Right atrium auricular region (tissue), 2 donors: ENCODE measurements around the gene ADCY6. TPM values are rescaled to one million over a fixed set of nuclear protein-coding genes. Genes with fewer than 3 reads are reported as not detected.

ENCODE experiments used
- DNase-seq: peaks from one replicate; pipeline ENCODE4 v3.0.0-alpha.2; 2019; ENCODE audit warnings: low spot score
- H3K27ac ChIP-seq, 2 donors: fragments of 200-600 bp; sonication (generic); 1 replicate in 1 of 2; 2 replicates in 1 of 2; pipeline ENCODE4 v1.5.1; 2016 to 2019
- H3K27me3 ChIP-seq, 2 donors: fragments of 200-600 bp; sonication (generic); one replicate each; pipeline versions ENCODE4 v1.5.1 to v1.6.0; 2017 to 2019
- H3K36me3 ChIP-seq: fragments of 200-600 bp; sonication (generic); one replicate; pipeline ENCODE4 v1.5.1; 2016
- H3K4me1 ChIP-seq, 2 donors: fragments of 200-600 bp; sonication (generic); one replicate each; pipeline versions ENCODE4 v1.5.1 to v1.6.0; 2017 to 2019
- H3K4me3 ChIP-seq, 2 donors: fragments of 200-600 bp; sonication (generic); 1 replicate in 1 of 2; 2 replicates in 1 of 2; pipeline ENCODE4 v1.5.1; 2017 to 2019; ENCODE audit warnings: mild to moderate bottlenecking in 1 of 2, moderate library complexity in 1 of 2
- H3K9me3 ChIP-seq, 2 donors: fragments of 200-600 bp; sonication (generic); one replicate each; pipeline ENCODE4 v1.5.1; 2019
- CTCF ChIP-seq, 2 donors: fragments of 200-600 bp; sonication (generic); IDR thresholded peaks; one replicate each; pipeline ENCODE4 v1.5.1; 2019; ENCODE audit warnings: antibody characterized with exemption in 2 of 2
- total RNA-seq, 2 donors: library from RNA; depleted of rRNA; stranded (reverse); fragments of >200 nt; gene quantifications; one replicate each; pipeline ENCODE4 v1.1.0, GENCODE V29; 2016

Gene ADCY6
- total RNA-seq, 2 donors from 2014 or later, result 76.4 to 81.6 TPM

DNA sequence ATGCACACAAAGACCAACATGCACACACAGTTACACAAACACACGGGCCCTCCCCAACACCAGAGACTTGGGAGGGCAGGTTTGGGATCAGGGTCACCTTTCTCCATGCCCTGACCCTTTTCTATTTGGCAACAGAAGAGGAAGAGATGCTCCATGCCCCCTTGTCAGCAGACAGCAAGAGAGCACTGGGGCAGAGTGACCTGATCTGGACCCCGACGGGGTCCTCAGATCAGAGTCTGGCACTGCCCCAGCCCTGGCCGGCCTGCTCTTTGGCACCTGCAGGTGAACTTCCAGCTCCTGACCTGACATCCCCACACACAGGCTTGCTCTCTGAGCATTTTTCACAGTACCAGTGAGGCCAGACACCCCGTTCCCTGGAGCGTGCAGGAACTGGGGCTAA, 21.4 kb downstream of the ADCY6 start:
- peaks cover 61% of the 10 kb centered on the region for H3K36me3 ChIP-seq
- no peak for TF ChIP-seq CTCF (IDR thresholded peaks at IDR 0.05)
- no peak overlapping the region for H3K4me3 ChIP-seq
- peak overlapping the region; percentile 52 to 60 for H3K27ac ChIP-seq
- peaks cover 0 to 46% of the 10 kb centered on the region in 2 donors for H3K4me1 ChIP-seq
- H3K9me3 ChIP-seq, result no peaks in the 10 kb centered on the region
- H3K27me3 ChIP-seq, result no peaks in the 10 kb centered on the region
- no peak for DNase-seq

DNA sequence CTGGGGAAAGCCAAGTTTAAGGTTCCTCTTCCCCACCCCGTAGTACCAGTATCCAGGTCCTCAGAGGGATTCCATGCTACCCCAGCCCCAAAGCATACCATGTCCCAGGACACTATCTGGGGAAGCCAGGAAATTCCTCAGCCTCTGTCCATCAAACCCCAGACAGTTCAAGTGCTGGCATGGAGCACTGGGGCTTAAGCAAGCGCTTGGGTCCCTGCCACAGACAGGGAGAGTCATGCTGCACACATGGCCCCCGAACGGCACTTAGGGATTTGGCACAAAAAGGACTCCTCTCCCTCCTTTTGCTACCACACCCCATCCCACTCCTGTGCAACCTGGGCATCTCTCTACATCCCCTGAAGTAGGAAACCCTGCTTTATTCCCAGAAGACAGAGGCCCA, 21.8 kb downstream of the ADCY6 start:
- H3K4me1 ChIP-seq, result peaks cover 0 to 41% of the 10 kb centered on the region in 2 donors
- peaks cover 56% of the 10 kb centered on the region for H3K36me3 ChIP-seq
- no peaks in the 10 kb centered on the region for H3K27me3 ChIP-seq
- no peak for TF ChIP-seq CTCF (IDR thresholded peaks at IDR 0.05)
- H3K4me3 ChIP-seq, result no peak overlapping the region
- H3K27ac ChIP-seq, result peak overlapping the region; percentile 52 to 60
- H3K9me3 ChIP-seq, result no peaks in the 10 kb centered on the region
- DNase-seq, result peak; percentile 69

- Histone ChIP-seq H3K4me3 (no peak overlapping the region), H3K36me3 (peaks cover 44% of the 10 kb centered on the region), H3K27ac (peak overlapping the region; percentile 24 to 60), H3K27me3 (no peaks in the 10 kb centered on the region), H3K9me3 (no peaks in the 10 kb centered on the region), H3K4me1 (peaks cover 0 to 33% of the 10 kb centered on the region in 2 donors)
- no peak for TF ChIP-seq CTCF (IDR thresholded peaks at IDR 0.05)
- DNase-seq, result no peak
Observed at GRCh38 chr12:48765753-48766162, 23.1 kb downstream of the ADCY6 start.

DNA sequence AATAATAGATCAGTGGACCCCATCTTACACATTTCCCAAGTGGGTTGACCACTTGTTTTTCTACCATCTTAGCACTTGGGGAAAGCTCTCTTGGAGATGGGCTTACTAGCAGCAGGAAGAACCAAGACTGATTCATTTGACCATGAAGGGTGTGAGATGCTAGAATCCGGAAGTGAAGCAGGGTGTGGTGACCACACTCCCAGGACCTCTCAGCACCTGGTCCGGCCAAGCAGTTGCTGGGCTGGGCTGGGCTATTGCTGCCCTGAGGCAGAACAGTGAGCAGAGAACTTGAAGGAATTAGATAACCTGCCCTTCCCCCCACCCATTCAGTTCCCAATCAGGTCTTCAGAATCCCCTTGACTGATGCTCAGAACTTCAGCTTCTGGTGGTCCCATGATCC, 24.4 kb downstream of the ADCY6 start:
- TF ChIP-seq CTCF (IDR thresholded peaks at IDR 0.05), result no peak
- Histone ChIP-seq H3K36me3 (peaks cover 33% of the 10 kb centered on the region), H3K4me3 (no peak overlapping the region), H3K27me3 (no peaks in the 10 kb centered on the region), H3K4me1 (peaks cover 0 to 33% of the 10 kb centered on the region in 2 donors), H3K27ac (no peak overlapping the region), H3K9me3 (no peaks in the 10 kb centered on the region)
- no peak for DNase-seq

GRCh38 chr12:48758737-48759136, 30.2 kb downstream of the ADCY6 start:
- no peak for TF ChIP-seq CTCF (IDR thresholded peaks at IDR 0.05)
- Histone ChIP-seq H3K36me3 (no peaks in the 10 kb centered on the region), H3K27me3 (no peaks in the 10 kb centered on the region), H3K4me3 (no peak overlapping the region), H3K27ac (no peak overlapping the region), H3K9me3 (no peaks in the 10 kb centered on the region), H3K4me1 (no peaks in the 10 kb centered on the region)
- no peak for DNase-seq

GRCh38 chr12:48758186-48758585, 30.7 kb downstream of the ADCY6 start:
- no peak overlapping the region for H3K4me3 ChIP-seq
- DNase-seq, result no peak
- no peaks in the 10 kb centered on the region for H3K9me3 ChIP-seq
- no peak for TF ChIP-seq CTCF (IDR thresholded peaks at IDR 0.05)
- no peaks in the 10 kb centered on the region for H3K4me1 ChIP-seq
- H3K27ac ChIP-seq, result no peak overlapping the region
- H3K36me3 ChIP-seq, result no peaks in the 10 kb centered on the region
- no peaks in the 10 kb centered on the region for H3K27me3 ChIP-seq
